M059J (cell line): ENCODE results near the gene ERP27. TPM values are rescaled to one million over a fixed set of nuclear protein-coding genes. Genes with fewer than 3 reads are reported as not detected.

Experiments used
- DNase-seq: peaks from one replicate; pipeline ENCODE4 v3.0.0-alpha.2; 2012; ENCODE audit warnings: low read depth
- total RNA-seq: library from RNA; depleted of rRNA; stranded (reverse); fragments of >200 nt; shearing (Covaris generic); gene quantifications from 2 replicates; pipeline ENCODE4 v1.2.3, GENCODE V29; 2014

The ERP27 gene
- total RNA-seq, 1 experiment from 2014 or later, result not detected

- DNase-seq, result no peak
These were observed 34.8 kb downstream of the ERP27 start for GRCh38 chr12:14903386-14904098.

DNA sequence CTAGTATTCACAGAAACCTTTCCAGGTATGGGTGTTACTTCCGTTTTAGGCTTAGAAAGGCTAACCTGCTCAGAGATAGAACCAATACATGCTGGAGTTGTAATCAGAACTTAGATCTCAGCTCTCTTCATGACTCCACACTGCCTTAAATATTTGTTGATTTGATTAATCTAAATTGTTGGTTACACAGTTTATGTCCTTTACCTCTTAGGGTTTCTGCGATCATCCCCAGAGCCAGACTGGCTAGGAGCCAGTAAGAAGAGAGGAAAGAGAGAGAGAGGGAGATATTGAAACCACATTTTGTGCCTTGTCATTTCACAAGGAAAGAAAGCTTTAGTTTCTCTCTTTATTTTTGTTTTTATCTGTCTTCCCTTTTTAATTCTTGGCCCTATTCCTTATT, 35.9 kb downstream of the ERP27 start:
- peak; percentile 40 for DNase-seq

DNA sequence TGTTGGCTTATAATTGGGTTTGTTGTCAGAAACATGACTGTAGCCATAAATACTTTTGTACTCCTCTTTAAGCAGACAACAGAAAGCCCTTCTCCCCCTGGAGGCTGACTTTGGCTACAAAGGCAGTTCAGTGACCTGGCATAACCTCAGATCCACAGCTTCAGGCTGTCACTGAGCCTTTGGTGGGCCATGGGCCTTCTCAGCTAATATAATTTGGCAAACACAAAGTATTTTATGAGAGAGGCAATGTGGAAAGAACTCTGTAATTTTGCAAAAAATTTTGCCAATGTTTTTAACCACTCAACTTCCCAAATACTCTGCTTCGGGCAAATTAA, 37.1 kb downstream of the ERP27 start:
- no peak for DNase-seq

DNA sequence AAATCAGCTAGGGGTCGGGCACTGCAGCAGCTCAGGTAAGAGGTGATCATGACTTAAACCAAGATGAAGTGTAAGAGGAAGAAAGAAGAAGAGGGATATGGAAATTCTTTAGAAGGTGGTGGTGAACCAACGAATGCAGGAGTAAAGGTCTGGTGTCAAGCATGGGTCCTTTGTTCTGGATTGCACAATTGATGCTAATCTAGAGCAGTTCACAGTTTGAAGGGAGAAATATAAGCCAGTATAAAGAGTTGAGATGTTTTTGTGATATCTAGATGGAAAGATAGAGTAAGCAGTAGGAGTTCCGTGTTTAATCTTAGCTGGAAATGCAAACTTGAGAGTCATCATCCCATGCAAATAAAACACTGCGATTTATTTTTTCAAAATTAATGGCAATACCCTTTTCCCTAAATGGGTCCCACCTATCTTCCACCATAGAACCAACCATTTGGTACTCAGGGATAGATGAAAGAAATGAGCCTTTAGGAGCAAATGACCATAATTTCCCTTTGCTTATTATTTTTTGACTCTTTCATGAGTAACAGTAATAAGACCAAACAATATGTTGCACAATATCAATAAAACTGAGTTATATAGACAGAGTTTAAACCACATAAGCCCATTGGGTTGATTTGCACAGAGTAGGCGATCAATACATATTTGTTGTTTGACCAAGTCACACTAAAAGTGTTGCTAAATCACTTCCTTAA, 37.7 kb downstream of the ERP27 start:
- no peak for DNase-seq

DNA sequence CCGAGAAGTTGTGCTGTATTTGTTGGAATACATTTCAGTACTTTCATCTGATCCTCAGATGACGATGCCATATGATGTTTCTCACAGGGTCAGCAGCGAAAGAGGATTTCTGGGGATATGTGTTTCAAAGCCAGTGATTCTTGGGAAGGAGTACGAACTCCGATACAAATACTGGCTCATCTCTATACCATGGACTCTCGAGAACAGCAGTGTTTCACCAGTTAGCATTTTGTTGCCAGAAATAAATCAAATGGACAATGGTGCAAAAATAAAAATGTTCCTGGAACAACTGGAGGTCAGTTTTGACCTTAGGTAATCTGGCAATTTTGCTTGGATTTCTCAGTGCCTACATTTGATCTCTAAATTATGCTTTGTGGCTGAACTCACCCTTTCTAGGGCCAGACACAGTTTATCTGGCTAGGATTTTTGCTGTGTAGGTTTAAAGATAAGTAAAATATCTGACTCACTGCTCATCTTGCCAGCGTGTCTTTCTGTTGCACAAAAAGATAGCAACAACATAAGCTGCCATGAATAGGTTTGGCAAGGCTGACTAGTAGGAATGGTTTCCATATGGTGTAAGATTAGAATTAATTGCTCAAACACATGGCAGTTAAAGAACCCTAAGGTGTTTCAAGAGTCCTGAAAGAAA, 41.7 kb downstream of the ERP27 start:
- DNase-seq, result peak; percentile 3

DNA sequence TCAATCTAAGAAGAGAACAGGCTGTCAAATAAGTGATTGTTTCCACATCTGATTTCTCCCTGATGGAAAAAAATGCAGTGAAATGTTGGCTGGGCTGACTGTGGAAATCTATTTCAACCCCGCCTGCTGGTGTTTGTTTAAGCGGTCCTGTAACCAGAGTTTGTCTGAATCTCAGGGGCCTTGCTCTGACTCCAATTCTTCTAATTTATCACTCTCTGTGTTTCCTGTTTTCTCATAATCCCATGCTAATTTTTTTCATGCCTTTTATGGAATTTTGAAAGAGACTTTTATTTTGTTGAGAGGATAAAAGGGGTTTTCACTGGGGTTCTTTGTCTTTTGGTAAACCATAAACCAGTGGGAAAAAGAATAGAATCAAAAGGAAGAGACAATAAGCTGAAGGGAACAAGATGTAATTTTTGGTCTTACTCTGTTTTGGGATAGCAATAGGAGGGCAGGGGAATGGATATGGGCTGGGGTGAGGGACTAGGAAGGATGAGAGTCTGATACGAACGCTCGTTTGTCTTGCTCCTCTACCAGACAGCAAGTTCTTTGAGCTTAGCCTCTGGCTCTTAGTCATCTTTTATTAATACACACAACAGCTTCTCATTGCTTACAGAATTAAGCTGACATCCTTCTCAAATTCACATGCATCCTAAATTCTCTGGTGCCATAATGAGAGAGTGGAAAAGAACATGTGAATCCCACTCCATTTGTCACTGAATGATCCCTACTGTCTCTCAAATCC, 44.7 kb downstream of the ERP27 start:
- no peak for DNase-seq

GRCh38 chr12:14892726-14893505, 45.4 kb downstream of the ERP27 start:
- peak; percentile 46 for DNase-seq

DNA sequence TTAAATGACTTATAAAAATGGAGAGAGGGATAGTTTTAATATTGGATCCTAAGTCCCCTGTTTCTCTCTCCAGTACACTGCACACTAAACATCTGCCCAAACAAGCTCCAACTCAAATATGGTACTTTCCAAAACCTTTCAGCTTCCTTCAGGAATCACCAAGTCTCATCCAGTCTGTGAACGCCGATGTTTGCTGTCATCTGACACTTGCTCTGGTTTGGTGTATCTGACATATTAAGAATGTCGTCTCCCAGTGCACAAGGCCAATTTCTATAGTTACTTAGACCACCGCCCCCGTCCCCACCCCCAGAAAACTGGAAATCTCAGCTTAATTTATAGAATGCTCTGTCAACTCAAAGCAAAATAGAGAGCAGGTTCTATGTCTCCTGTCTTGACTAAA, 47.6 kb downstream of the ERP27 start:
- no peak for DNase-seq

- no peak for DNase-seq
These were observed 52.1 kb downstream of the ERP27 start for GRCh38 chr12:14886271-14886670.

GRCh38 chr12:14885718-14886221, 52.6 kb downstream of the ERP27 start, which contains the start of gene MGP:
Gene MGP (minus strand): TSS chr12:14885854. CDS start chr12:14885791, 63 bp downstream.
- peak; percentile 86 for DNase-seq

DNA sequence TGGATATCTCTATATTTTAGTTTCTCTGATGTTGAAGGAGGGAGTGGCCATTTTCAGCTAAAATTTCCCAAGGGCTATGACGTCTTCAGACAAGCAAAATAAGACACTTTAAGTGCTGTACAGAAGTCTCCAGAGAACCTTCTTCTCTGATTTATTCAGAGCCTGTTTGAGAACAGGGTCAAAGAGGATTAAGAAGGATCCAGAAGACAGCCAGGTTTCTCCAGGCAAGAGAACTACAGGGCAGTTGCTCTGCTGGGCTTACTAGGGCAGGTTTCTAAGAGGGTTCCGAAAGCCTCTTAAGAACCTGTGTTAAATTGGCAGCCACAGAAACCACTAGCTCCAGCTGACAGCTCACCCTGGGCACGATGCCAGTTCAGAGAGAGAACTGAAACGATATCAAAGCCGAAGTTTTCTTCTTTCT, 53.9 kb downstream of the ERP27 start:
- DNase-seq, result peak; percentile 89

DNA sequence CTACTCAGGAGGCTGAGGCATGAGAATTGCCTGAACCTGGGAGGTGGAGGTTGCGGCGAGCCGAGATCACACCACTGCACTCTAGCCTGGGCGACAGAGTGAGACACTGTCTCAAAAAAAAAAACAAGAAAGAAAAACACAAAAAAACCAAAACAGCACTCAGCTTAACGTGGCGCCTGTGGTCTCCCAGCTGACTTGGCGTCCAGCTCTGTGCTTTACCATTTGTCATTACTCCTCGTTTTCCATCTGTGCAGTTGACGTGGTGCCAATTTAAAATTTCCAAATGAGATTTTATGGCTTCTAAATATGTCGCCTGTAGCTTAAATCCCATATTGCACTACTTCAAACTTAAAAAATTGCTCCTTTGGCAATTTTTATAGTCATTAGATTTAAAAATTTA, 54.7 kb downstream of the ERP27 start:
- DNase-seq, result no peak

DNA sequence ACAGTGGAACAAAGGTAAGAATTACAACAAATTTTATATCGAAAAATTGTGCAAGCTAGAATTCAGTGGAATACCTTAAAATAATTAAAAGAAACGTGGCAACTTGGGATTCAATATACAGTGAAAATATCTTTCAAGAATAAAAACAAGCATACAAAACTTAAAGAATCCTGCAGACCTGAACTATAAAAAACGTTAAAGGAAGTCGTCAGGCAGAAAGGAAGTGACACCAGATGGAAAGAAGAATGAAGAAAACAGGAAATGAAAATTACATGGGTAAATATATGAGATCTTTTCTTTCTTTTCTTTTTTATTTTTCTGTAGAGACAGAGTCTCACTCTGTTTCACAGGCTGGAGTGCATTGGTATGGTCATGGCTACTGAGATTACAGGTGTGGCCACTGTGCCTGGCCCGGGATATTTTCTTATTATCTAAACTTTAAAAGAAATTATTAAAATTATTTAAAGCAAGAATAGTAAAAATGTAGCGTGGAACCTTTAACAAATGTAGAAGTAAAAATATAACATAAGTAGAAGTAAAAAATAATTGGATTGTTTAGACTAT, 57.4 kb downstream of the ERP27 start:
- no peak for DNase-seq

DNA sequence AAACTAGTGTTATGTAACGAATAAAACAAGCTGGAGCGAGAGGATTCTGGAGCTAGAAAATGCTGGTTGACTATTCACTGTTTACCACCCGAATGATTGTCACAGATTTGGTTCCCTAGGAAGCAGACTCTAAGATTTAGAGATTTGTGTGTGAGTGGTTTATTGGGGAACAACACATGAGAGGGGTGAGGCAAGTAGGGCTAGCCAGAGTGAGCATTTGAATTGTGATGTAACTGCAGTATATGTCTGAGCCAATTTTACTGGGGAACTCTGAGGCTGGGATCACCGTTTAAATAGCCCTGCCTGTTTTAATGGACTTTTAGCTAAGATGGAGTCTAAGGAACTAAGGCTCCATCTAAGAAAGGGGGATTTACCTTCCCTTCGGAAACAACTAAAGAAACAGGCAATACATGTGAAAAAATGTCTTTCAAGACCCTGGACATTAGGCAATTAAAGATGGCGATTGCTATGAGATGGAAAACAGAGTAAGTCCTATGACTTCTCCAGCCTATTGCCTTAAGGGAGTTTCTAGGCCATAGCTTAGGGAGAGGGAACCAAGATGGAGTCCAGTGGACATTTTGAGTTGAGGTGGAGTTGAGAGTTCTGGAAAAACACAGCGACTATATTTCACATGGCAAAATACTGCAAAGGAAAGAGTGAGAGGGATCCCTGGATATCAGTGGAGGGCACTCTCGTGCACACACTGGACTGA, 59.0 kb downstream of the ERP27 start:
- DNase-seq, result no peak

DNA sequence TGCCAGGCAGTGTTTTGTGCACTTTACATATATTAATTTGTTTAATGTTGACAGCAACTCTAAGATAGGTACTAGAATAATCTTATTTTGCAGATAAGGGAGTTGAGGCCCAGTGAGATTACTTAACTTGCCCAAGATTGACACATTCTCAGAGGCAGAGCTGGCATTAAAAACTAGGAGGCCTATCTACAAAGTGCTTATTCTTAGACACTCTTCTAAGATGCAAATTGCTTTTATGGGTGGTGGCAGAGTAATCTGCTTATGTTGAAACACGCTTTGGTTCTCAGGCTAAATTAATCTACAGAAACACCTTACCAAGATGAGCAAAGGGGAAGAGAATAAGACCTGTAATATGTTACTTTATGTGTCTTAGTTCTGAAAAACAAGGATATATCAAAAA, 59.8 kb downstream of the ERP27 start:
- no peak for DNase-seq

DNA sequence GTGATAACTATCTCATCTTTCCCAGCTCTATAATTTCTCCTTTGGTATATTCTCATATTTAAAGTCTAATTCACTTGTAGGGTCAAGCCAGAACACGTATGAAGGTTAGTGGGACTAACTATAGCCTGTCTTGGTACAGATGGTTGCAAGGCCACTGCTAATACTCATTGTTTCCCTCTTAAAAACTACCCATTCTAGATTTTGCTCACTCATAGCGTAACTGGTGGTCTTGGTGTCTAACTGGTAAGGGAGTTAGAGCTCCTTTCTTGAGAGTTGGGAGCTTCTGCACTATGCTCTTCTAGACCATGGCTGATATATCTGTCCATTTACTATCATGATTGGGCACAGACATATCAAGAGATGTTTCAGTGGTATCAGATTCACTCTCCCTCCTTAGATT, 61.5 kb downstream of the ERP27 start:
- DNase-seq, result no peak

- no peak for DNase-seq
These were observed 63.5 kb downstream of the ERP27 start for GRCh38 chr12:14874882-14875281.

- DNase-seq, result no peak
These were observed 64.7 kb downstream of the ERP27 start for GRCh38 chr12:14873440-14874185.

DNA sequence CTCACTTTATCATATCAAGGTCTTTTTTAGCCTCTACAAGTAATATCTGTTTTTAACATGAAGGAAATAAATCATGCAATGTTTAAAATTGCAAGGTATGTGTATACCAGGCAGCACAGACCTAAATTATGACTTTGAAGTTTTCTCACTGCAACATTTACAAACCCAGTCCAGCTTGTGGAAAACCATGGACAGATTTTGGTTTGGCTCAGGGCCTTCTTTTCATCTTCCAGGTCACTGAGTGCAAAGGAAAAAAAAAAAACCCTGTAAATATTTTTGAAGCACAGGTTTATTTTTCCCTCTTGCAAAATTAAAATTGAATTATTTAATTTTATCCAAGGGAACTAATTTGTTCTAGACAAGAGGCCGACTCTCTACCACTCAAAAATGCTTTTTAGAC, 66.5 kb downstream of the ERP27 start:
- no peak for DNase-seq

GRCh38 chr12:14871247-14871646, 67.1 kb downstream of the ERP27 start:
- no peak for DNase-seq
